Activated CD4-positive, CD25-positive, alpha-beta regulatory T cell treated with anti-CD3 and anti-CD28 coated beads, Interleukin-2, amount 50 U/mL, for 16 hours (primary cell): ENCODE results near the gene DNAJB11.
"Not testable (repeated sequence)": the region's sequence is repeated elsewhere in the genome, so short reads cannot be mapped to it uniquely, and the experiment has no call there.

Experiments
- DNase-seq: peaks from one replicate; pipeline ENCODE4 v3.0.0-alpha.2; 2020; ENCODE audit warnings: low read depth, low spot score

The DNAJB11 gene

GRCh38 chr3:186551387-186551786 is 19.1 kb upstream of the DNAJB11 start:
- DNase-seq = no peak

- no peak for DNase-seq
These were observed 18.0 kb upstream of the DNAJB11 start for GRCh38 chr3:186552408-186553031.

GRCh38 chr3:186564586-186564985 is 5.9 kb upstream of the DNAJB11 start:
- DNase-seq = no peak

- DNase-seq = no peak
These were observed 3.8 kb upstream of the DNAJB11 start for GRCh38 chr3:186566772-186567071.

- DNase-seq = peak; percentile 92
These were observed 3.2 kb upstream of the DNAJB11 start, which contains the start of gene TBCCD1 for GRCh38 chr3:186567072-186567921. Gene TBCCD1 (minus strand): TSS chr3:186567339. CDS start chr3:186564329, 3,010 bp downstream.

- not testable (repeated sequence) for DNase-seq
These were observed 1.2 kb upstream of the DNAJB11 start for GRCh38 chr3:186569361-186569760.

GRCh38 chr3:186569779-186570095 is 783 bp upstream of the DNAJB11 start:
- no peak for DNase-seq

- no peak for DNase-seq
These were observed 572 bp downstream of the DNAJB11 start for GRCh38 chr3:186570941-186571643.

GRCh38 chr3:186571644-186572013 is 1.1 kb downstream of the DNAJB11 start:
- no peak for DNase-seq

GRCh38 chr3:186577521-186577920 is 7.0 kb downstream of the DNAJB11 start:
- no peak for DNase-seq

- DNase-seq = no peak
These were observed 10.3 kb downstream of the DNAJB11 start for GRCh38 chr3:186580785-186581184.

GRCh38 chr3:186582541-186582940 is 12.0 kb downstream of the DNAJB11 start:
- DNase-seq = no peak

- no peak for DNase-seq
These were observed 13.3 kb downstream of the DNAJB11 start for GRCh38 chr3:186583831-186584230.

GRCh38 chr3:186586245-186586644 is 15.7 kb downstream of the DNAJB11 start:
- DNase-seq = not testable (repeated sequence)

GRCh38 chr3:186587183-186587582 is 16.7 kb downstream of the DNAJB11 start:
- no peak for DNase-seq

- no peak for DNase-seq
These were observed 18.1 kb downstream of the DNAJB11 start for GRCh38 chr3:186588632-186589031.

GRCh38 chr3:186589121-186589520 is 18.6 kb downstream of the DNAJB11 start:
- DNase-seq = no peak

GRCh38 chr3:186589856-186590579 is 19.5 kb downstream of the DNAJB11 start:
- DNase-seq = no peak

GRCh38 chr3:186590580-186591295 is 20.2 kb downstream of the DNAJB11 start:
- DNase-seq = no peak

GRCh38 chr3:186592682-186593081 is 22.2 kb downstream of the DNAJB11 start:
- DNase-seq = no peak

- no peak for DNase-seq
These were observed 23.3 kb downstream of the DNAJB11 start for GRCh38 chr3:186593862-186594261.
